ENCODE data around the gene SMNDC1.
"Not testable (repeated sequence)": the region's sequence is repeated elsewhere in the genome, so short reads cannot be mapped to it uniquely, and the experiment has no call there.

SMNDC1 gene

GRCh38 chr10:110265573-110266193 is 39.0 kb downstream of the SMNDC1 start:
- no peak for DNase-seq (ENCODE audit: low spot score)
- no peak for TF ChIP-seq CTCF (IDR thresholded peaks at IDR 0.05; ENCODE audit: extremely low read depth, missing control alignments)

GRCh38 chr10:110263164-110263563 is 41.6 kb downstream of the SMNDC1 start:
- TF ChIP-seq CTCF (IDR thresholded peaks at IDR 0.05; ENCODE audit: extremely low read depth, missing control alignments) = no peak
- no peak for DNase-seq (ENCODE audit: low spot score)

DNA sequence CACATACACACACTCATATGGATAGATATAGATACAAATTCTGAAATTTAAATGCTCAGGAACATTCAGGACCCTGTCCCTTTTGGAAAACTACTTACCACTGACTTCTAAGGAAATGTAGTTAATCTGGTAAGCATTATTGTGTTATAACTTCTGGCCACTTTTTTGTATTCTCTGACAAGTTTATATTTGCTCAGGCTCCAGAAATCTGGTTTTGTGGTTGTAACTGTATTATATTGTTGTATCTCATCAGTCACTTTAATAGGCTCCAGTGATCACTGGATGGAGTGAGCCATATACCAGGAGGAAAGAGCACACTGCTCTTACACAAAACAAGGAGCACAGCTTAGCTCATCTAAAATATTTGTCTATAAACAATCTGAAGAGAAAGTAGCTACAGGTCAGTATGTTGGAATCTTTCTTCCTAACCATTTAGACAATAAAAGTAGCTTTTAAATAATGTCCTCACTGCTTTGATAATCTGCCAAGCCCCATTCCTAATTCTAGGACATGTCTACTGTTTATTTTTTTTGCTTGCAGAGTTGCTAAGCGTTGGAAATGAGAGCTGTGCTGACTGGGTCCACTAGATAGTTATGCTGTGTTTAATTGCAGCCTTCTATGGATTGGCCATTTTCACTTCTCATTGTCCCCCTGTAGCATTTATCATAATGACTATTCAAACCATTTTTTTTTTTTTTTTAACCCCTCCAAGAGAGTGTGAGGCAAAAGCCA is 43.8 kb downstream of the SMNDC1 start:
- no peak for TF ChIP-seq CTCF (IDR thresholded peaks at IDR 0.05; ENCODE audit: extremely low read depth, missing control alignments)
- no peak for DNase-seq (ENCODE audit: low spot score)

- TF ChIP-seq CTCF (IDR thresholded peaks at IDR 0.05; ENCODE audit: extremely low read depth, missing control alignments) = no peak
- no peak for DNase-seq (ENCODE audit: low spot score)
These were observed 45.4 kb downstream of the SMNDC1 start for GRCh38 chr10:110259317-110259716.

DNA sequence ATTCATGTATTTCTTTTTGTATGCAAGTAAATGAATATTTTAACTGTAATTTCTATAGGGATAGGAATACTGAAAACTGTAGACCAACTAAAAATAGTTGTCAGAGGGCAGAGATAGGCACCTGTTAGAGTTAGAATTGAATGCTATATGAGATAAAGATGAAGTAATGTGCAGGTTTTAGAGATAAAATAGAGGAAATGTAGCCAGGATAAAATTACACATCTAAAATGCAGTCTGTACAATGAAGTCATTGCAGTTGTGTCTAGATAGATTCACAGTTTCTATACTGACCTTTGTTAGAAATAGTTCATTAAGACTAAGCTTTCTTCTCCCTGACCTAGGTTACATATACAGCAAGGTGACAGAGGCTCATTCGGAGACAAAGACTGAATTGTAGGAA is 46.2 kb downstream of the SMNDC1 start:
- TF ChIP-seq CTCF (IDR thresholded peaks at IDR 0.05; ENCODE audit: extremely low read depth, missing control alignments) = no peak
- DNase-seq (ENCODE audit: low spot score) = no peak

- no peak for TF ChIP-seq CTCF (IDR thresholded peaks at IDR 0.05; ENCODE audit: extremely low read depth, missing control alignments)
- DNase-seq (ENCODE audit: low spot score) = no peak
These were observed 50.3 kb downstream of the SMNDC1 start for GRCh38 chr10:110254467-110254866.

DNA sequence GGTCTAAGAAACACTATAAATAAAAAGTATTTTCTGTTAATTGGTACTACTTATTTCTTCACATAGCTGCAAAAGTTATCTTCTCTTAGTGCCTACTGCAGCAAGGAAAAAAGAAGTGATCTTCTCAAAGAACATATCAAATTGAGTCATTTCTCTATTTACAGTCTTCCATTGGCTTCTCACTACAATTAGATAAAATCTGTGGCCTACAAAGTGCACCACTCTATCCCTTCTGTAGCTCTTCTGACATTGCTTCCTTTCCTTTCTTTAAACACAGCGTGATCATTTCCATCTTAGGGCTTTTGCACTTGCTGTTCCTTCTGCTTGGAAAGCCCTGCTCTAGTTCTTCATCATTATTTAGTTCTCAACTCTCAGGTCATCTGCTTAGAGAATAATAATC is 52.6 kb downstream of the SMNDC1 start:
- DNase-seq (ENCODE audit: low spot score) = no peak
- no peak for TF ChIP-seq CTCF (IDR thresholded peaks at IDR 0.05; ENCODE audit: extremely low read depth, missing control alignments)

DNA sequence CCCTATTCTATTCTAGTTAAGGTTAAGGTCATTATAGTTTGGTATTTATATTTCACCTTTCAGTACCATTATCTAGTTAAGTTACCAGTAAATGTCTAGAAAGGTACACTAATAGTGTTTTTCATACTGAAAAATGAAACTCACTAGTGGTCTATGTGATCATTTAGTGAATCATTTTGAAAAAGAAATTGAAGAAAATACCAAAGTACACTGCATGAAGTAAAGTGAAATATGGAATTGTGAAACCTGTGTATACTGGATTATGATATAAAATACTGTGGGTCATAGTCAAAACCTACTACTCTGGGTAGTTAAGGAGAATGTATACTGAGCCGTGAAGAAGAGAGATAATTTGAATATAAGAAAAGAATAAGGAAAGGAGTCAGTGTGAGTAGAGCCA is 53.3 kb downstream of the SMNDC1 start:
- DNase-seq (ENCODE audit: low spot score) = not testable (repeated sequence)

DNA sequence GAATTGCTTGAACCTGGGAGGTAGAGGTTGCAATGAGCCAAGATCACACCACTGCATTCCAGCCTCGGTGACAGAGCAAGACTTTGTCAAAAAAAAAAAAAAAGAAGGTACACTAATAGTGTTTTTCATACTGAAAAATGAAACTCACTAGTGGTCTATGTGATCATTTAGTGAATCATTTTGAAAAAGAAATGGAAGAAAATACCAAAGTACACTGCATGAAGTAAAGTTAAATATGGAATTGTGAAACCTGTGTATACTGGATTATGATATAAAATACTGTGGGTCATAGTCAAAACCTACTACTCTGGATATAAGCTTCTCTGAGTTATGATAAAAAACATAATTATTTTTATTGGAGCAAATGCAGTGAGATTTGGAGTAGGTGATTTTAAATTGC is 55.2 kb downstream of the SMNDC1 start:
- not testable (repeated sequence) for DNase-seq (ENCODE audit: low spot score)

DNA sequence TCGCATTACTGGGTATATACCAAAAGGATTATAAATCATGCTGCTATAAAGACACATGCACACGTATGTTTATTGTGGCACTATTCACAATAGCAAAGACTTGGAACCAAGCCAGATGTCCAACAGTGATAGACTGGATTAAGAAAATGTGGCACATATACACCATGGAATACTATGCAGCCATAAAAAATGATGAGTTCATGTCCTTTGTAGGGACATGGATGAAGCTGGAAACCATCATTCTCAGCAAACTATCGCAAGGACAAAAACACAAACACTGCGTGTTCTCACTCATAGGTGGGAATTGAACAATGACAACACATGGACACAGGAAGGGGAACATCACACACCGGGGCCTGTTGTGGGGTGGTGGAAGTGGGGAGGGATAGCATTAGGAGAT is 56.9 kb downstream of the SMNDC1 start:
- not testable (repeated sequence) for DNase-seq (ENCODE audit: low spot score)

Data from GM20000 (cell line).